HG03175 (cell line): ENCODE data around the gene TMEM74B.
"Not testable (repeated sequence)": the region's sequence is repeated elsewhere in the genome, so short reads cannot be mapped to it uniquely, and the experiment has no call there.

Experiments
- ATAC-seq: cut with Tn5 transposase; IDR thresholded peaks from one replicate; pipeline ENCODE4 v1.9.1; 2021; ENCODE audit warnings: mild to moderate bottlenecking, moderate library complexity; ENCODE audit not compliant: unreplicated experiment

Gene TMEM74B

GRCh38 chr20:1149812-1150211 lies 35.0 kb downstream of the TMEM74B start:
- ATAC-seq, result not testable (repeated sequence)

DNA sequence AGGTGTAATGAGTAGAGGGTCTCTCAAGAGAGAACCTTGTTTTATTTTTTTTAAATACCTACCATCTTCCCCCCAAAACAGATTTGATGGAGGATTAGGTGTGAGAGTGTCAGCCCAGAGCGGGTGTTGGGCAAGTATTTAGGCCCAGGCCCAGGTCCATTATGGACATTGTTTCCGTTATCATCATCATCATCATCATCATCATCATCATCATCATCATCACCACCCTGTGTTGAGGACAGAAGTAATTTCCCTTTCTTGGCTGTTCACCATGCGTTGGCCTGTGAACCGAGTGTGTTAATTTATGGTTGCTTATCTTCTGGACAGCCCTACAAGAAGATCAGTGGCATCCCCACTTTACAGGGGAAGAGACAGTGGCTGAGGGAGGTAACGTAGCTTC lies 37.8 kb downstream of the TMEM74B start:
- ATAC-seq, result no peak

DNA sequence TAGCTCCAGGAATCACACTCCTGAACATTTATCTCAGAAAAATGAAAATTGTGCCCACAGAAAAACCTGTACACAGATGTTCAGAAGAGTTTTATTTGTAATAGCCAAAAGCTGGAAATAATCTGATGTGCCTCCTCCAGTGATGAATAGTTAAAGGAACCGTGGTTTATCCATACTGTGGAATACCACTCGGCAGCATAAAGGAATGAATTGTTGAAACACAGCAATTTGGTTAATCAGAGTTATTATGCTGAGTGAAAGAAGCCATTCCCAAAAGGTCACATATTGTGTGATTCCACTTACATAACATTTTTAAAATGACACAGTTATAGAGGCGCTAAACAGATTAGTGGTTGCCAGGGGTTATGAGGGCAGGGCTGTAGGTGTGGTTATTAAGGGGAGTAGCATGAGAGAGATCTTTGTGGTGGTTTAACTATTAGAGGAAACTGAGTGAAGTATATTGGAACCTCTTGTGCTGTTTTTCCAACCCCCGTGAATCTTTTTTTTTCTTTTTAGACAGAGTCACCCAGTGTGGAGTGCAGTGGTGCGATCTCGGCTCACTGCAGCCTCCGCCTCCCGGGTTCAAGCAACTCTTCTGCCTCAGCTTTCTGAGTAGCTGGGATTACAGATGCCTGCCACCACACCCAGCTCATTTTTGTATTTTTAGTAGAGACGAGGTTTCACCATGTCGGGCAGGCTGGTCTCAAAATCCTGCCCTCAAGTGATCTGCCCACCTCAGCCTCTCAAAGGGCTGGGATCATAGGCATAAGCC lies 40.2 kb downstream of the TMEM74B start:
- no peak for ATAC-seq

DNA sequence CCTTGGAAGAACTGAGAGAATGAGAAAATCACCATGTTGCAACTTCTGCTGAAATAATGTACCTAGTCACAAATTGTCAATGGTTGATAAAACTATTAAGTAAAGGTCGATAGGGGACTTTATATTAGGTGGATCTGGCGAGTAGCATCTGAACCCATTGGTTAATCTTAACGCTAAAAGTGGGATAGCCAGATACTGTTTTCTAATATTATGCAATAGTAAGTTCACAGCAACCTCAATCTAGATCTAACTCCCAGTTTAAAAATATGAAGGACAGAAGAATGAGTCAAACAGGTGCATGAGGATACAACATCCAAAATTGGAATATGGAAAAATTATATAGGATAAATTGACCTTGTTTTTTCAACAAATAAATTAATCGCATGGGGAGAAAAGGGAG lies 47.5 kb downstream of the TMEM74B start:
- ATAC-seq, result no peak

- ATAC-seq, result no peak
Measured at GRCh38 chr20:1134836-1135235, 49.9 kb downstream of the TMEM74B start.

DNA sequence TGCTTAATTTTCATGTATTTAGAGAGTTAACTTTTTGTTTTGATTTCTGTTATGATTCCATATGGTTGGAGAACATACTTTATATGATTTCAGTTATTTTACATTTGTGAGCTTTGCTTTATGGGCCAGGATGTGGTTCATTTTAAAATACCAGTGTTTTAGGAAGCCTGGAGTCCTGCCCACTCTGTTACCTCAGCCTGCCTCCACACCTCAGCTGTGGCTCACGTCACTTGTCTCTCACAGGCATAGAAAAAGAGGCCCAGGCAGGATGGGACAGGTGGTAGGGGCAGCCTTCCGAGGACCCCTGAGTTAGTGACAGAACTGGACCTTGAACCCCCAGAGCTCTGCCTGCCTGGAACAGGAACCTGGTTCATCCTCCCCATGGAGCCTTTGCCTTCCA lies 50.4 kb downstream of the TMEM74B start:
- no peak for ATAC-seq

GRCh38 chr20:1131354-1131753 lies 53.4 kb downstream of the TMEM74B start:
- no peak for ATAC-seq

- no peak for ATAC-seq
Measured at GRCh38 chr20:1130847-1131246, 53.9 kb downstream of the TMEM74B start.
